Measurements from ENCODE around the gene CPPED1.

CPPED1 gene

DNA sequence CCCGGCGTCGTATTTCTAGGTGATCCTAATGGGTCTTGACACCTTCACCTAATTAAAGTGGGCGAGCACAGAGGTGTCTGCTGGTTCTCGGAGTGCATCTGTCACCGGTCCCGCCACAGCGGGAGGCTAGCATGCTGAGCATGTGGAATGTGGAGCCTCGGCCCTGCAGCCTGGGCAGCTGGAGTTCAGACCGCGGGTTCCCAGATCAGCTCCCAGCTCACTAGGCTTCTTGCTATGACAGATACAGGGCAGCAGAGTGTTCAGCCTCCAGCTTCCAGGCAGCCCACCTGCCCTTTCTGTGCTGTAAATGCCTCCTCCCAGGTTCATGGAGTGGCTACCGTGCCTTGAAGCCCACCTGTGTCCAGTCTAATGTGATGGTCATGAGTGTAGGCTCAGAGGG, 166.7 kb downstream of the CPPED1 start:
- no peak for DNase-seq

DNA sequence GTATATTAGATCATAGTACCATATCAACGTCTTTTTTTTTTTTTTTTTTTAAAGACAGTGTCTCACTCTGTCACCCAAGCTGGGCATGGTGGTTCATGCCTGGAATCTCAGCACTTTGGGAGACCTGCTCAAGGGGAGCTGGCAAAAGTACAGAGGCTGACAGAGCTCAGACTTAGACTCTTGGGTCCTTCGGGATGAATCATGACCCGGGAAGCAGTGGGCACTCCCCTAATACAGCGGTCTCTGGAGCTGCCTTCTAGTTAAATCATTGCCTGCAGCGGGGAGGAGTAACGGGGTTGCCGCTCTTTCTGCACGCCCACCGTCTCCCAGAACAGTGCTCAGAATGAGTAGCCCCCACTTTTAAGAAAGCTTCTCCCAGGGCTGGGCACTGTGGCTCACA, 174.4 kb downstream of the CPPED1 start:
- DNase-seq, result no peak

GRCh38 chr16:12628536-12628935, 175.2 kb downstream of the CPPED1 start:
- no peak for DNase-seq

DNA sequence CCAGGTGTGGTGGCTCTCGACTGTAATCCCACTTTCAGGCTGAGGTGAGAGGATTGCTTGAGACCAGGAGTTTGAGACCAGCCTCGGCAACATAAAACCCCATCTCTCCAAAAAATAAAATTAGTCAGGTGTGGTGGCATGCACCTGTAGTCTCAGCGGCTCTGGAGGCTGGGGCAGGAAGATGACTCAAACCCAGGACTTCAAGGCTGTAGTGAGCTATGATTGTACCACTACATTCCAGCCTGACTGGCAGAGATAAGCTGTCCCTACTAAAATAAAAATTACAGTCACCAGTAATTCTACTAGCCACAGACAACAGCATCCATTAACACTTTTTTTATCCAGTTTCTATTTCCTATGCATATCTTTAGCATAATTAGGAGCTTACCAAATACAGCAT, 176.3 kb downstream of the CPPED1 start:
- no peak for DNase-seq

GRCh38 chr16:12626411-12626810, 177.3 kb downstream of the CPPED1 start:
- no peak for DNase-seq

GRCh38 chr16:12625716-12626115, 178.0 kb downstream of the CPPED1 start:
- DNase-seq, result no peak

DNA sequence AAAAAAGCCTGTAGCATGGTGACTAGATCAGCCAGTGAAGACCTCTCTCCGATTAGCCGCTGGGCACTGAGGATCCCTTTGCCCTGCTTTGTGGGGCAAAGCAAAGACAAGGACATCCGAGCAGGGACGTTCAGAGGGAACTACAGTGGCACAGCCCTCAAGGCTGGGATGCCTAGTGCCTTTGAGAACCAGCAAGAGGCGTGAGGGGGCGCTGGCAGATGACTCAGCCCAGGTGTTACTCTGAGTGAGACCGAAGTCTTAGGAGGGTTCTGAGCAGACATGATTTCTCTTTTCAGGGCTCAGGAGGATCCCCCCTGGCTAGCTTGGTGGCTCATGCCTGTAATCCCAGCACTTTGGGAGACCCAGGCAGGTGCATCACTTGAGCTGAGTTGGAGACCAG, 178.6 kb downstream of the CPPED1 start:
- DNase-seq, result no peak

GRCh38 chr16:12620150-12620549, 183.5 kb downstream of the CPPED1 start:
- DNase-seq, result no peak

GRCh38 chr16:12618515-12618914, 185.2 kb downstream of the CPPED1 start:
- DNase-seq, result no peak

- no peak for DNase-seq
These were observed 186.3 kb downstream of the CPPED1 start for GRCh38 chr16:12617401-12617819.

DNA sequence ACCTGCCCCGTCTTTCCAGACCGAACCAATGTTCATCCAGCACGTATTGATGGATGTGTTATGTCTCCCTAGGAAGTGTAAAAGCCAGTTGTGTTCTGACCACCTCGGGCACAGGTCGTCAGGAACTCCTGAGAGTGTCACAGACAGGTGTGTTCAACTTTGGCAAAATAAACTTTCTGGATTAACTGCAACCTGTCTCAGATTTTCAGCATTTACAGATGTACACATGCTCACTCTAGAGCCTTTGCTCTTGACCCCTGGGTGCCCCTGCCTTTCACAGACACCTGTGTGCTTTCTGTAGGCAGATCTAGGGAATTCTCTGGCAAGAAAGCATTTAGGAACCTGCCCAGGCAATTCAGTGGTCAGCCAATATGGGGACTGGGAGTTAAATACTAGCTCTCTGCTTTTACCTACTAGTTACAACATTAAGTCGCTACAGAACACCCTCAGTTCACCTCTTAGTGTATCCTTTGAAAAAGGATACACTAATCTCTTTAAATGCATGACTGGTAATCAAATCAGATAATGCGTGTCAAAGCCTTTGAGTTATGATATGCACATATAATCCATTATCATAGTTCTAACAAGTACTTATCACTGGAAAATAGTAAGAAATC, 188.9 kb downstream of the CPPED1 start:
- DNase-seq, result no peak

DNA sequence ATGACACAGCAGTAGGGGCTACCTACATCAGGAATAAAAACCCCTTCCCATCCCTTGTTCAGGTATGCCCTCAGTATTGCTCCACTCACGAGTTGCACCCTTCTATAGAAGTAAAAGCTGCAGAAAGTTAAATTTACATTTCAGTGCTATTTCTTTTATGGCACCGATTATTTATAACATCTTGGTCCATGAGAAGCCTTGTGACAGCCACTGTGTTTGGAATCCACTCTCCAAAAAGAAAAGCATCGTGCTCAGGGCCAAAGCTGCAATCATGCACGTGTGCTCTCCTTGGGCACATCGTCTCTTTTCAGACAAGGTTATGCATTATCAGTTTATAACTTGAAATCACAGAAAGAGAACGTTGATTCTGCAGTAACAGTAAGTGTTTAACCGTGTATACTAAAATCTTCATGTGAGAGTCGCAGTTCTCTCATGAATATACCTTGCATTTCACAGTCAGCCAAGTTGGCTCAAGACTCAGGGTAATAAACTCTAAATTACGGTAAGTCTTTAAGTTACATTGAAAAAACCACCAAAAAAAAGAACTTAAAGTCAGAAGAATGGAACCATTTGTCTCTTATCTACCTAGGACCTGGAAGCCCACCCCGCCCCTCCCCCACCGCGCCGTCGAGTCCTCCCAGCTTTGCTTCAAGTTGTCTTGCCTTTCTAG, 189.6 kb downstream of the CPPED1 start:
- no peak for DNase-seq

- peak; percentile 63 for DNase-seq
These were observed 190.3 kb downstream of the CPPED1 start for GRCh38 chr16:12613131-12613991.

DNA sequence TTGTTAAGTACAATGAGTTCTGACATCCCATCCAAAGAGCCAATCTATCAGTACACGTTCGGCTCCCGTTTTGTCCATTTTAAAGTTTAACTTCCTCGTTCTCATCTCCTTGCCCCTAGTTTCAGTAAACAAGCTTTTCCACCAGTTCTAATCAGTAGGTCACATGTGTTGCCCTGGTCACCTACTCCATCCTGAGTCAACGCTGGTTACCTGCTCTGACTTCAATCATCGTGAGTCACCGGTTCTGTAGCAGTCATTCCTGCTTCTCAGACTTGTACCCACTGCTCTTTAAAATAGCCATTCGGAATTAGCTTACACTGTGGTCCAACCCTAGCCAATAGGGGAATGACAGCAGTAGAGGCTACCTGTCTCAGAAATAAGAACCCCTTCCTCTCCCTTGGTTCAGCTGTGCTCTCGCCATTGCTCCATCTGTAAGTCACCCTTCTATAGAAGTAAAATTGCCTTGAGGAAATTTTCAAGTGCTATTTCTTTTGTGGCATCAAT, 191.0 kb downstream of the CPPED1 start:
- no peak for DNase-seq

- DNase-seq, result no peak
These were observed 191.6 kb downstream of the CPPED1 start for GRCh38 chr16:12611916-12612597.

- no peak for DNase-seq
These were observed 192.6 kb downstream of the CPPED1 start for GRCh38 chr16:12611006-12611477.

DNA sequence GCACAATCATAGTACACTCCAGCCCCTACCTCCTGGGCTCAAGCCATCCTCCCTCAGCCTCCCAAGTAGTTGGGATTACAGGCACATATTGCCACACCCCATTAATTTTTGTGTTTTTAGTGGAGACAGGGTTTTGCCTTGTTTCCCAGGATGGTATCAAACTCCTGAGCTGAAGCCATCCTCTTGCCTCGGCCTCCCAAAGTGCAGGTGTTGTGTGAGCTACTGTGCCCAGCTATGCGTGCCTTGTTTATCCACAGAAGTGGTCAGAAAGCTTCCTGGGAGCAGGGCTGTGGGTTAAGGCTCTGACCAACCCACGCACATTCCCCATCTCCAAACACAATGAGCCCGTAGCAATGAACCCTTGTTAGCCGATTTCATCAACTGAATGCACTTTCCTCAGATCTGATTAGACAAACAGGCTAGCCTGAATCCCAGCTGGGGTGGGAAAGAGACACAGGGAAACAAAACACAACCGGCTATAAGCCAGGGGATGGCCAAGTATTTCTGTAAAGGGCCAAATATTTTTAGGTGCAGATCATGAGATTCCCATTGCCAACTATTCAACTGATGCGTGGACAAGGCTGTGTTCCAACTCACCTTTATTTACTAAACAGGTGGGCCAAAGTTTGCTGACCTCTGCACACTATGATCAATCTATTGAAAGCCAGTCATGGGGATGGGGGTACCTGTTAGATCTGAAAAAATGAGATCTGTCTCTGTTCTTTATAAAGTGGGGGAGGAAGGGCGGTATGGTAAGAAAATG, 193.6 kb downstream of the CPPED1 start:
- no peak for DNase-seq

All from T1000 (cell line).